ENCODE data around the gene SMIM31. TPM values are rescaled to one million over a fixed set of nuclear protein-coding genes. Genes with fewer than 3 reads are reported as not detected.
A peak's percentile ranks its signal among the peaks of the same experiment; 100 is the strongest.

SMIM31 gene
- total and polyA plus RNA-seq, 9 donors: 0.12 TPM; not detected in 8

- Histone ChIP-seq H3K4me1 (ENCODE audit: insufficient read depth) (no peaks in the 10 kb centered on the region), H3K27me3 (no peaks in the 10 kb centered on the region), H3K36me3 (no peaks in the 10 kb centered on the region), H3K27ac (no peak overlapping the region), H3K4me3 (no peak overlapping the region), H3K9me3 (no peaks in the 10 kb centered on the region)
- TF ChIP-seq POLR2A (IDR thresholded peaks at IDR 0.05): no peak
- TF ChIP-seq CTCF (IDR thresholded peaks at IDR 0.05): peak in 2 of 3 donors; percentile 38 to 51
- peak in 2 of 5 donors; percentile 31 to 43 for DNase-seq
- WGBS, 3 donors: 52 to 56% (median 54%) methylated on average over 7 of the region's 7 CpGs
- intact Hi-C loops (cut with DNase I): no loop called here
Measured at GRCh38 chr4:164779811-164780216, 25.9 kb downstream of the SMIM31 start.

- no peaks in the 10 kb centered on the region for H3K36me3 ChIP-seq
- H3K27ac ChIP-seq: no peak overlapping the region
- DNase-seq: no peak
- H3K9me3 ChIP-seq: no peaks in the 10 kb centered on the region
- WGBS, 3 donors: 91 to 97% (median 93%) methylated on average over 3 of the region's 3 CpGs
- TF ChIP-seq CTCF (IDR thresholded peaks at IDR 0.05) (no peak), POLR2A (IDR thresholded peaks at IDR 0.05) (no peak), EP300 (IDR thresholded peaks at IDR 0.05) (no peak)
- H3K27me3 ChIP-seq: no peaks in the 10 kb centered on the region
- no peaks in the 10 kb centered on the region for H3K4me1 ChIP-seq (ENCODE audit: insufficient read depth)
- intact Hi-C loops (cut with DNase I): no loop called here
- H3K4me3 ChIP-seq: no peak overlapping the region
Measured at GRCh38 chr4:164780839-164781238, 26.9 kb downstream of the SMIM31 start.

- intact Hi-C loops (cut with DNase I): no loop called here
- TF ChIP-seq CTCF (IDR thresholded peaks at IDR 0.05): no peak
- Histone ChIP-seq H3K27ac (no peak overlapping the region), H3K4me3 (no peak overlapping the region), H3K9me3 (no peaks in the 10 kb centered on the region), H3K4me1 (ENCODE audit: insufficient read depth) (no peaks in the 10 kb centered on the region), H3K36me3 (no peaks in the 10 kb centered on the region), H3K27me3 (no peaks in the 10 kb centered on the region)
- DNase-seq: no peak
- 33 to 38% (median 38%) methylated on average over 6 of the region's 6 CpGs for WGBS, 3 donors
Measured at GRCh38 chr4:164783976-164784375, 30.0 kb downstream of the SMIM31 start.

- no peak for TF ChIP-seq EP300 (IDR thresholded peaks at IDR 0.05)
- TF ChIP-seq POLR2A (IDR thresholded peaks at IDR 0.05): no peak
- TF ChIP-seq CTCF (IDR thresholded peaks at IDR 0.05): no peak
- WGBS, 3 donors: 65 to 83% (median 71%) methylated on average over 1 of the region's 1 CpG
- Histone ChIP-seq H3K27ac (no peak overlapping the region), H3K9me3 (no peaks in the 10 kb centered on the region), H3K36me3 (no peaks in the 10 kb centered on the region), H3K4me3 (no peak overlapping the region), H3K4me1 (ENCODE audit: insufficient read depth) (no peaks in the 10 kb centered on the region), H3K27me3 (no peaks in the 10 kb centered on the region)
- intact Hi-C loops (cut with DNase I): no loop called here
- no peak for DNase-seq
Measured at GRCh38 chr4:164789047-164789446, 35.1 kb downstream of the SMIM31 start.

GRCh38 chr4:164790249-164790648 lies 36.3 kb downstream of the SMIM31 start:
- TF ChIP-seq POLR2A (IDR thresholded peaks at IDR 0.05) (no peak), CTCF (IDR thresholded peaks at IDR 0.05) (no peak), EP300 (IDR thresholded peaks at IDR 0.05) (no peak)
- intact Hi-C loops (cut with DNase I): no loop called here
- no peak overlapping the region for H3K4me3 ChIP-seq
- no peaks in the 10 kb centered on the region for H3K36me3 ChIP-seq
- no peaks in the 10 kb centered on the region for H3K27me3 ChIP-seq
- no peak for DNase-seq
- no peak overlapping the region for H3K27ac ChIP-seq
- no peaks in the 10 kb centered on the region for H3K9me3 ChIP-seq
- no peaks in the 10 kb centered on the region for H3K4me1 ChIP-seq (ENCODE audit: insufficient read depth)
